GM21390 (cell line): ENCODE measurements around the gene PSMD7.
A peak's percentile ranks its signal among the peaks of the same experiment; 100 is the strongest.

Experiments used
- ATAC-seq: cut with Tn5 transposase; IDR thresholded peaks from one replicate; pipeline ENCODE4 v1.9.1; 2021; ENCODE audit not compliant: unreplicated experiment

PSMD7 gene

DNA sequence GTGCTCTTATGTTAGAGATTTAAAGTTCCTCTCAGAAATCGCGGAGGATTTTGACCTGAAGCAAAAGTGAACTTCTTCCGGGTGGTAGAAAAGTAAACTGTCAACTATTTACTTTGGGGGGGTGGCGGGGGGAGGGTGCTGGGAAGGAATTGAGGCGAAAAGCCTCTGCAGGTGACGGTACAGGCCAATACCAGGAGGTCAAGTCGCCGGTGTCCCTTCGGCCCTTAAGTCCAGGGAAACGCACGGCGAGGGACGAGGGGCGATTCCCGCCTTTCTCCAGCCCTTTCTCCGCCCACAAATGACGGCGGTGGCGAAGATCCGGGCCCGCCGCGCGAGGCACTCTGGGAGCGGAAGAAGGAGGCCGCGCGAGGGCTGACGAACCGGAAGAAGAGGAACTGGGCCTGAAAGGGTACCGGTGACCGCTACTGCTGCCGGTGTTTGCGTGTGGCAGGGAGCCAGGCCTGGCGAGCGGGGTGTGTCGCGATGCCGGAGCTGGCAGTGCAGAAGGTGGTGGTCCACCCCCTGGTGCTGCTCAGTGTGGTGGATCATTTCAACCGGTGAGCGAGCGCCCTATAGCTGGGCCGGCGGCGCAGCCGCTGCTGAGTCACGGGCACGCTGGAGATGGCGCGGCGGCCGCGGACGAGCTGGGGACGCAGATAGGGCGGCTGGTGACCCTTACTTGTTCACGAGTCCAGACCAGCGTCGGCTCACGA is at the start of gene PSMD7:
Gene PSMD7 (plus strand): TSS at position 383 of the 713 bp plus-strand sequence. CDS start 101 bp downstream, at position 484.
- peak; percentile 95 for ATAC-seq

DNA sequence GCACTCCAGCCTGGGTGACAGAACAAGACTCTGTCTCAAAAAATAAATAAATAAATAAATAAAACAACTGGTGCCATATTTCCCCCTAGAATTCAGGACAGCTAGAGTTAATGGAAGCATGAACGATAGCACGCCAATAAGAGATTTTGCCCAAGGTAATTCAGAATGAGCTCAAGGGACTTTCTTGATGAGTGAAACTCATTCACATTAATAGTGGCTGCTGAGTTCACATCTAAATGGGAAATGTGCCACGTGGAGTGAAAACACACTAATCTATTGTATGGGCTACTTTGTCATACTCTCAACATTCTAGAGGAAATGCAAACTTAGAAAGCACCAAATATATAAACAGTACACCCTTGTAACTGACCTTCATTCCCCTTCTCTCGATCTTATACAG is 47.4 kb upstream of the PSMD7 start:
- no peak for ATAC-seq

DNA sequence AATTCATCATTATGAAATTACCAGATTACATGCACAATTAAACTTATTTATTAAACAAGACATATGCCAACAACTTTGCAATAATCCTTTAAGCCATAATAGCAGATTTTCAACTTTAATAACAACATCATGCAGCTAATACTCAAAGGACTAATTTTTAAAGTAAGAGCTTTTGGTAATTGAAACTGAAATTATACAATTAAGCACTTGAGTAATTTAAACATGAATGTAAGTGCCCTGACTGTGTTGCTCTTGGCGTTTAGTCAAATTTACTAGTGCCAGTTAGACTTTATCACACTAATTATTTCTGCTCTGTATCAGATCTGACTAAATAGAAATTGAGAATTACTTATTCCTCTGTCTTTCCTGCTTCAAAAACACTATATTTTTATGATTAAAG is 46.8 kb upstream of the PSMD7 start:
- ATAC-seq: no peak

DNA sequence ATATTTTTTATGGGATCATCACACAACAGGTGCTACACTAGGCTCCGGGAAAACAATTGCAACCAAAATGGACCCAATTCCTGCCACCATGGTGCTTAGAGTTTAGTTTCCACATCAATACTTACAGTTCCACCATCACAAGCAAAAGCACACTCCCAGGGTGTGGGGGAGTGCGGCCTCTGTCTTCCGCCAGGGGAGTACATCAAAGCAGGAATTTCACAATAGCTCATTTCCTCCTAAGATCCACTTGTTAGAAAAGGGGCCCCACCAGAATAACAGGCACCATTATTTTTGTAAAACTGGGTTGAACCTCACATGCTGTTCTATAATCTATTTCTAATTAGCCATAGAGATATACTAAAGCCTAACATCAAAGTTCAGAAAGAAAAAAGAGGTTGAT is 44.3 kb upstream of the PSMD7 start:
- no peak for ATAC-seq

- no peak for ATAC-seq
These were observed 43.3 kb upstream of the PSMD7 start for GRCh38 chr16:74253161-74253938.

- no peak for ATAC-seq
These were observed 39.6 kb upstream of the PSMD7 start for GRCh38 chr16:74257061-74257460.

GRCh38 chr16:74261068-74261467 is 35.5 kb upstream of the PSMD7 start:
- ATAC-seq: no peak

DNA sequence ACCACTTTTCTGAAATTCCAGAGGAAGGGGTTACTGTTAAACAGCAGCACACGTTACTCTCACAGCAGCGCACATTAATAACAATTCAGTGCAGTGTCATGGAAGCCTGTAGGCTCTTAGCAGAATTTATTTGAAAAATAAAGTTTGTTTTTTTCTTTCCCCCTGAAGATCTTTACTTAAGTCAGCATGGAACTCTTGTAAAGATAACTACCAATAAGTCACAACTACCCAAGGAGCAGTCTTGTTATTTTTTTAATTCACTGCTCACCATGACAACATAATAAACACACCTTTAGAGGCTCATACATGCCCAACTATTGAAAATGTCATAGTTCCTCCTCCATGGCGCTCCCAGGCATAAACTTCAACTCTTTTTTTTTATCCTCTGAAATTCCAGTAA is 31.8 kb upstream of the PSMD7 start:
- ATAC-seq: no peak

GRCh38 chr16:74268372-74268782 is 28.2 kb upstream of the PSMD7 start:
- ATAC-seq: no peak

GRCh38 chr16:74271872-74272271 is 24.7 kb upstream of the PSMD7 start:
- ATAC-seq: no peak

- no peak for ATAC-seq
These were observed 21.5 kb upstream of the PSMD7 start for GRCh38 chr16:74275031-74275636.

DNA sequence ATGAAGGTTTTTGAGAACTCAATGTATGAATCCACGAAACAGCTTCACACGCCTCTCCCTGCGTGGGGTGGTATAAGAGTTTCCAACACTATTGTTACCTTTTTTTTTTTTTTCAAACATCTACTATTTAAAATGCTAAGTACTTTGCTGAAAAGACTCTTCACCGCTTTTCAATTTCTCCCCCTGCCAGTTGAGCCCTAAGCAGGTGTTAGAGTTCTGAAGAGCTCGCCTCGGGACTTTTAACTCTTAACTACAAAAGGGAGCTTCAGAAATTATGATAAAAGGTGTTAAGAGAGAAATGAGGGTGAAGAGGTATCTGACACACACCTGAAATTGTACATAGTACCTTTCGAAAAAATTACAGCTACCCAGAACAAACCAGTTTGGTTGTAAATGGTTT is 20.9 kb upstream of the PSMD7 start:
- no peak for ATAC-seq

GRCh38 chr16:74277974-74278373 is 18.6 kb upstream of the PSMD7 start:
- ATAC-seq: no peak

DNA sequence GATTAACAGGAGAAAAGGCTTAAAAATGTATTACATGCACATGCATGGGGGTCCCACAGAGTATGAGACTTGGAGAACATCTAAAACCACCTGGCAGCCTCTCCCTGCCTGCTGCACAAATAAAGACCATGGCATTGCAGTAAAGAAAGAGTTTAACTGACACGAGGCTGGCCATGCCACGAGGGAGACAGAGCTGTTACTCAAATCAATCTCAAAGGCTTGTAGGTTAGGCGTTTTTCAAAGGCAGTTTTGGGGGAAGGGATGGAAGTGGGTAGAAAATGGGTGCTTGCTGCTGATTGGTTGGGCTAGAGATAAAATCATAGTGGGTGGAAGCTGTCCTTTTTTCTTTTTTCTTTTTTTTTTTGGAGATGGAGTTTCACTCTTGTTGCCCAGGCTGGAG is 17.3 kb upstream of the PSMD7 start:
- ATAC-seq: no peak

- no peak for ATAC-seq
These were observed 16.8 kb upstream of the PSMD7 start for GRCh38 chr16:74279805-74280204.

DNA sequence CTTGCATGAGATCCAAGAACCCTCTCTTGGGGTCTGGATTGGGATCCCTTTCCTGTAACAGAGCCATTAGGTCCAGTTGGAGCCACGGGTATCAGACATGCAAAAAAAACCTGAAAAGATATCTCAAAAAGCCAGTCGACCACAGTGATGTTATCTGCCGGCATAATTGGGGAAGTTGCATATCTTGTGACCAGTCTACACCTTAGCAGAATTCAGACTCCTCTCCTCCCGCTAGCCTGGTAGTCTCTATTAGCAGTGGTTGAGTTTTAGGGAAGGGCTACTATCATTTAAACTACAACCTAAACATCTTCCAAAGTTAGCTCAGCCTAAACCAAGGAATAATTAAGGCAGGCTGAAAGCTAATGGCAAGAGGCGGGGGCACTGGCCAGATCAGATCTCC is 16.2 kb upstream of the PSMD7 start:
- no peak for ATAC-seq

- ATAC-seq: no peak
These were observed 15.3 kb upstream of the PSMD7 start for GRCh38 chr16:74281300-74281699.

DNA sequence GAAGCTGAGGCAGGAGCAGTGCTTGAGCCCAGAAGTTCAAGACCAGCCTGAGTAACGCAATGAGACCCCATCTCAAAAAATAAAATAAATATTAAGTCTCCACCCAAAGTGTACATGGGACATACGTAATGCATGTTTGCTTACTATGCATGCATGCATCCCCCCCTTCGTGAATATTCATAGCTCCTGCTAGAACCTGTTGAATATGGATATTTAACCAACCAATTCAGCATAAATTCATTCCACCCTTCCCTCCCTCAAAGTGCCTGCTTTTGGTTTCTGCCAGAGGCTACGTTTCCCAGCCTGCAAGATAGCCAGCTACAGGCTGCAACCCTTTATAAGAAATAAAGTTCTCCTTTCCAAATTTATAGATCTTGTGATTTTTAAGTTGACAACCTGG is 12.9 kb upstream of the PSMD7 start:
- no peak for ATAC-seq

DNA sequence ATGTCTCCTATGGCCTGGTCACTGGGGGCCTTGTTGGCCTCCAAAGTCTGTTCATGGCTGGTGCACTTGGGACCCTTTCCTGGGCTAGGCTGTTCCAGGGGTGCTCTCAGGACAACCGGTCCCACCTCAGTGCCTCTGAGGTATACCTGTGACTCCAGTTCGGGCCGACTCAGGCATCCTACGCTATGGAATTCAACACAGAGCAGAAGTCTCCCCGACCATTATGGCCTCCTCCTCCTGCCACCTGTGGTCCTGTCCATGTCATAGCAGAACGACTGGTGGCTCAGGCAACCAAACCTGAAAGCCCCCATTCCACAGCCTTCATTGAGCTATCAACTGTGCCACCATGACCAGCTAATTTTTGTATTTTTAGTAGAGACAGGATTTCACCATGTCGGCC is 8.5 kb upstream of the PSMD7 start:
- ATAC-seq: no peak

GRCh38 chr16:74290356-74290755 is 6.3 kb upstream of the PSMD7 start:
- ATAC-seq: no peak

- no peak for ATAC-seq
These were observed 5.4 kb upstream of the PSMD7 start for GRCh38 chr16:74291176-74291575.

- no peak for ATAC-seq
These were observed 4.9 kb upstream of the PSMD7 start for GRCh38 chr16:74291577-74292208.
